Activated naive CD4-positive, alpha-beta T cell treated with anti-CD3 and anti-CD28 coated beads for 36 hours (primary cell): Measurements from ENCODE around the gene PPP1R1C. TPM values are rescaled to one million over a fixed set of nuclear protein-coding genes. Genes with fewer than 3 reads are reported as not detected.

Source experiments
- CTCF ChIA-PET: fragments of 350-600 bp; sonication (Branson Sonifier 250); formaldehyde crosslinking; loops from one replicate; lab custom pipeline; 2021; ENCODE audit warnings: antibody characterized with exemption; lab: Charles Lee
- DNase-seq: peaks from one replicate; pipeline ENCODE4 v3.0.0-alpha.2; 2020
- H3K27ac Mint-ChIP-seq: one replicate; pipeline ENCODE4 v1.8.0; 2021; ENCODE audit warnings: mild to moderate bottlenecking, mixed read lengths
- H3K27me3 Mint-ChIP-seq: one replicate; pipeline ENCODE4 v1.8.0; 2021; ENCODE audit warnings: low read depth, mixed read lengths
- H3K36me3 Mint-ChIP-seq: one replicate; pipeline ENCODE4 v1.8.0; 2021; ENCODE audit warnings: low read depth, mixed read lengths
- H3K4me1 Mint-ChIP-seq: one replicate; pipeline ENCODE4 v1.8.0; 2021; ENCODE audit warnings: low read depth, mixed read lengths
- H3K4me3 Mint-ChIP-seq: one replicate; pipeline ENCODE4 v1.8.0; 2021; ENCODE audit warnings: mild to moderate bottlenecking, moderate library complexity, mixed read lengths
- H3K9me3 Mint-ChIP-seq: one replicate; pipeline ENCODE4 v1.8.0; 2021; ENCODE audit warnings: mixed read lengths
- intact Hi-C: fragments of 100-400 bp; cut with micrococcal nuclease; formaldehyde crosslinking; loops from one replicate; pipeline ENCODE4 v1.15.1; 2023
- total RNA-seq, 2 experiments: library from RNA; stranded (reverse); gene quantifications; one replicate each; pipeline ENCODE4 v1.2.3, GENCODE V29; 2021

PPP1R1C gene
- total RNA-seq, 2 experiments from 2014 or later, result not detected

DNA sequence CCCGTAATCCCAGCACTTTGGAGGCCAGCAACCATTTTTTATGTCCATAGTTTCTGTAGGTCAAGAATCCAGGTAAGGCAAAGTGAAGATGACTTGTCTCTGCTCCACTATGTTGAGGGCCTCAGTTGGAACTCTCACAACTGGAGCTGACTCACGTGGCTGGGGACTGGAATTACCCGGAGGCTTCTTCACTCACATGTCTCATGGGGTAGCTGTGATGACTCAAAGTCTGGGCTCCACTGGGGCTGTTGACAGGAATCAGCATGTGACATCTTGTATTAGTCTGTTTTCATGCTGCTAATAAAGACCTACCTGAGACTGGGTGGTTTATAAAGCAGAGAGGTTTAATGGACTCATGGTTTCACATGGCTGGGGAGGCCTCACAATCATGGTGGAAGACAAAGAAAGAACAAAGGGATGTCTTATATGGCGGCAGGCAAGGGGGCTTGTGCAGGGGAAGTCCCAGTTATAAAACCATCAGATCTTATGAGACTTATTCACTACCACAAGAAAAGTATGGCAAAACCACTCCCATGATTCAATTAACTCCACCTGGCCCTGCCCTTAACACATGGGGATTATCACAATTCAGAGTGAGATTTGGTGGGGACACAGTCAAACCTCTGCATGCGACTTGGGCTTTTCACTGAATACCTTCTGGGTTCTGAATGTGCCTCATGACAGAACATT, 7.8 kb upstream of the PPP1R1C start:
- CTCF ChIA-PET, result no interaction called here
- Mint-ChIP-seq H3K4me1 (peaks cover 9% of the 10 kb centered on the region), H3K27me3 (no peaks in the 10 kb centered on the region), H3K9me3 (no peaks in the 10 kb centered on the region), H3K36me3 (no peaks in the 10 kb centered on the region), H3K4me3 (no peak overlapping the region), H3K27ac (no peak overlapping the region)
- intact Hi-C loops, result no loop called here
- peak; percentile 54 for DNase-seq

DNA sequence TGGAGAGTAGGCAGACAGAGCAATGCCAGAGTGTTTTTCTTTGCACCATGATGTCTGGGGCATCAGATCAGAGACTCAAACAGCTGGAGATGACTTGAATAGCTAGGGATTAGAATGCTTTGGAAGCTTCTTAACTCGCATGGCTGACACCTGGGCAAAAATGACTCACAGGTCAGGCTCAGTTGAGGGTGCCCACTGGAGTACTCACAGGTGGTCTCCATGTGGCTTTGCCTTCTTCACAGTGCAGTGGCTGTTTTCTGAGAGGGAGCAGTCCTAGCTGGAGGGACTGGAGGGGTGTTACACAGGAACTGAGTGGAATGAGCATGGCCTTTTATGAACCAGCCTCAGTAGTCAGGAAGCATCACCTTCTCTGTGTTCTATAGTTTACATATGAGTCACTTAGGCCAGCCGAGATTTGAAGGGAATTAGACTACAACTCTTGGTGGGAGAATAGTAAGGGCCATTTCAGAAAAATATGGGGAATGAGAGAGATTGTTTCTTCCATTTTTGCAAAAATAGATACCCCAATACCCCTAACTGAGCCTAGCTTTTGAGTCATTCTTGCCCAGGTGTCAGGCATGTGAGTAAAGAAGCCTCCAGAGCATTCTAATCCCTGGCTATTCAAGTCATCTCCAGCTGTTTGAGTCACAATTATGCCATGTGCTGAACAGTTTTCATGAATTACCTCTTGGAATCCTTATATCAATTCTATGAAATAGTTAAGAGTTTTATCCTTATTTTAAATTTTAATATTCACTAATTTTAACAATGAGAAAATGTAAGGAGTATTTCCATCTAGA, 7.1 kb upstream of the PPP1R1C start:
- CTCF ChIA-PET, result no interaction called here
- peaks cover 9% of the 10 kb centered on the region for H3K4me1 Mint-ChIP-seq
- intact Hi-C loops, result no loop called here
- H3K27me3 Mint-ChIP-seq, result no peaks in the 10 kb centered on the region
- no peak overlapping the region for H3K4me3 Mint-ChIP-seq
- no peaks in the 10 kb centered on the region for H3K36me3 Mint-ChIP-seq
- H3K9me3 Mint-ChIP-seq, result no peaks in the 10 kb centered on the region
- no peak overlapping the region for H3K27ac Mint-ChIP-seq
- DNase-seq, result no peak

DNA sequence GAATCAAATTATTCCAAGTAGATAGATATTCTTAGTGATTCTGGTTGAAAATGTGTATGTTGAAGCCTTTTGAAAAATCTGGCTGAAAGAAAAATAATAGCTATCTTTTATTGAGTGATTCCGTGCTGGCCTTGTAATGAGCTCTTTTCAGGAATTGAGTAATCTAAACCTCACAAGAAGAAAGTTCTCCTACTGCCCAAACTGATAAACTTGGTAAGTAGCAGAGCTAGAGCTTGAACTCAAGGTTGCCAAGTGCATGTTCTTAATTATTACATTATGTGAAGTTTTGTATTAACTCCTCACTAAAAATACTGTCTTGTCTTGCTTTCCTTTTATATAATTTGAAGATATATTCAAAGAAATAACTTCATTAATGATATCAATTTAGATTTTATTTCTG, 1.6 kb upstream of the PPP1R1C start:
- DNase-seq, result no peak
- Mint-ChIP-seq H3K4me1 (no peaks in the 10 kb centered on the region), H3K36me3 (no peaks in the 10 kb centered on the region), H3K9me3 (no peaks in the 10 kb centered on the region), H3K4me3 (no peak overlapping the region), H3K27ac (no peak overlapping the region), H3K27me3 (no peaks in the 10 kb centered on the region)
- CTCF ChIA-PET, result no interaction called here
- intact Hi-C loops, result no loop called here

DNA sequence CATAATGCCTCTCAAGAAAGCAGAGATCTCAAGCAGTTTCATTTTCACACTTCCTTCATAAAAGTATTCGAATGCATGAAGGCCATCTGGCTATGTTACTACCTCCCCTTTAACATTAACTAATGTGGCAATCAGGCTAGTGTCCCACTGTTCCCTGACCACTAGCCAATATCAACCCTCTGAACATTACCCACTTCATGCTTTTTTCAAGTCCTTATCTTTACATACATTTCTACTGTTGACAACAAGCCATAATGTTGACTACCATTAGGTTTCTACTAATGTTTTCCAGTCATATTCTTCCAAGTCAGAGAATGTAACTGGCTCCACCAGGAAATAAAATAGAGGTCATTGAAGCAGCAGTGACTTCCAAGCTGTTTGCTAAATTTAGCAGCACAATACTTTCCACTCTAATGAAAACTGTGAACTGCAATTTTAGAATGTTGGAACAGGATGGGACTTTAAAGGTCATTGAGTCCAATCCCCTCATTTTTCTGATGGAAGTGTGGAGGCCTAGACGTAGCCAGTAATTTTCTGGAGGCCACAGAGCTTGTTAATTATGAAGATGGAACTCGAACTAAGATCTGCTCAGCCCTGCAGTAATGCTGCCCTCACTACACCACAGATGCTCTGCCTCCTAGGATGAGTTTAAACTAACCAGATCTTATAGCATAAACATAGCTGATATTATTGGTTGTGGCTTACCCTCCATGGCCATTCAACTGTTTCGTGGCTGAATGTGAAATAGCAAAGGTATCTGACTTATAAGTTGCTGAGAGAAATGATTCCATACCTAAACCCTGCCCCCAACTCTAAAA, 630 bp upstream of the PPP1R1C start:
- CTCF ChIA-PET, result no interaction called here
- intact Hi-C loops, result no loop called here
- H3K9me3 Mint-ChIP-seq, result no peaks in the 10 kb centered on the region
- no peaks in the 10 kb centered on the region for H3K4me1 Mint-ChIP-seq
- no peaks in the 10 kb centered on the region for H3K36me3 Mint-ChIP-seq
- no peaks in the 10 kb centered on the region for H3K27me3 Mint-ChIP-seq
- no peak for DNase-seq
- no peak overlapping the region for H3K27ac Mint-ChIP-seq
- no peak overlapping the region for H3K4me3 Mint-ChIP-seq

DNA sequence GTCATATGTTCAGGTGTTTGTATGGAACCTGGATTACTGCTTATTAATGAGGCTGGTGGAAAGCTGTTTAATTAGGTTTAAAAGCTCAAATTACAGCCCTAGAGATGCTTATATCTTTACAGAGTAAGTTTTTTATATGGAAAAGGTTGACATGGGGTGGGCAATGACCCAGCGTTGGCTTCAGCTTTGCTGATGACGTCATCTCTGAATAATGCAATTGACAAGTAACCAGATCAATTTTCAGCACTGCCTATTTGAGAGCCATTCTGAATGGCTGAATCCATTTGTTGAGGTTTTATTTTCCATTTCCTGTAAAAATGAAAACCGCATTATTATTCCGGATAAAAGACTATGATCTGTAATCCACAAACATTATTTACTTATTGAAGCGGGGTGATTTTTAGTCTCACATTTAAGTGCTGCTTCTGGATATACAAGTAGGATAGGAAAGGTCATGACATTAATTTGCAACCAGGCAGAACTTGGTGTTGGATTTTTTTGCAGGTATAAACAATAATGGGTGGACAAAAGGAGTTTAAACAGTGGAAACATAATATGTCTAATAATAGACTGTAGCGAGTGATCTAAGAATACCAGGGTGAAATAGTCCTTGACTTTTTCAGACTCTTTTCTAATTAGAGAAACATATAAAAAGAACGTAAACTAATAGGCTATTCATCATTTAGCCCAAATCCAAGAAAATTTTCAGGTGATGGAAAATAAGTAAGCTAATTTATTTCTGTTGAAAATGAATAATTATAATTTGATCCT, 2.7 kb downstream of the PPP1R1C start:
- no peak for DNase-seq
- CTCF ChIA-PET, result interaction anchor here (0.7 kb wide), 1 partner anchor 1949 kb away, joined by 4 read pairs; no protein-coding TSS in a partner anchor
- H3K4me1 Mint-ChIP-seq, result no peaks in the 10 kb centered on the region
- H3K27me3 Mint-ChIP-seq, result no peaks in the 10 kb centered on the region
- H3K36me3 Mint-ChIP-seq, result no peaks in the 10 kb centered on the region
- H3K27ac Mint-ChIP-seq, result no peak overlapping the region
- no peaks in the 10 kb centered on the region for H3K9me3 Mint-ChIP-seq
- H3K4me3 Mint-ChIP-seq, result no peak overlapping the region
- intact Hi-C loops, result no loop called here

- intact Hi-C loops, result no loop called here
- Mint-ChIP-seq H3K4me3 (no peak overlapping the region), H3K4me1 (no peaks in the 10 kb centered on the region), H3K27me3 (no peaks in the 10 kb centered on the region), H3K36me3 (no peaks in the 10 kb centered on the region), H3K9me3 (no peaks in the 10 kb centered on the region), H3K27ac (no peak overlapping the region)
- CTCF ChIA-PET, result no interaction called here
- DNase-seq, result no peak
Observed at GRCh38 chr2:181989099-181989498, 3.4 kb downstream of the PPP1R1C start.

DNA sequence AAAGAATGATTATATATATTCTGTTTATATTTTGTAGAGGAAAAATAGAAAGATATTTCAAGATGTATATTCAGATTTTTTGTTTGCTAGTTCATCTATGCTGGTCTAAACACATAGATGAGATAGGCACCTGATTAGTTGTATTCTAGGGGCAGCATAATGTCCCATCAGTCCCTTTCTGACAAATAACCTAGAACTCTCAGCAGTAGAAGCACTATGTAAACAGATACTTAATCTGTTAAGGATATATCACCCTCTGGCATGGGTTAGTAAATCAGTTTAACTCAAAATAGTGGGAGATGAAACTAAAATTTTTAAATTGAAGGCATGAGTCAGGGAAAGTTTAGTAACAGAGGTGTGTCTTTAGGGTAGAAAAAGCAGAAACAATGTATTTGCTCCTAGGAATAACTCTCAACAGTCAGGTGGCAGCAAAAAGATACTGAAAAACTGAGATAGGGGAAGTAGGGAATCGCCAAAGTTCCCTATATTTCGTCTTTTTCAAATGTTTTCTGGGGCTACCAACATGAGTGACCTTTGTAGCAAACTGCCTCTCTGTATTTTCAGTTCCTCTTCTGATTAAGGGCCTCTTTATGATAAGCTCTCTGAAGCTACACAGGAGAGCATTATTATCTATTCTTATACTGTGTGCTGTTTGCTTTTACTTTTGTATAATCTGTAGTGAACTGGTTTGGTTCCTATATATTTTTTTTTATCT, 5.7 kb downstream of the PPP1R1C start:
- intact Hi-C loops, result no loop called here
- H3K27ac Mint-ChIP-seq, result no peak overlapping the region
- no peaks in the 10 kb centered on the region for H3K27me3 Mint-ChIP-seq
- no peaks in the 10 kb centered on the region for H3K9me3 Mint-ChIP-seq
- CTCF ChIA-PET, result interaction anchor here (1.0 kb wide), 1 partner anchor 8 kb away, joined by 5 read pairs; no protein-coding TSS in a partner anchor
- DNase-seq, result no peak
- no peaks in the 10 kb centered on the region for H3K4me1 Mint-ChIP-seq
- H3K4me3 Mint-ChIP-seq, result no peak overlapping the region
- no peaks in the 10 kb centered on the region for H3K36me3 Mint-ChIP-seq

DNA sequence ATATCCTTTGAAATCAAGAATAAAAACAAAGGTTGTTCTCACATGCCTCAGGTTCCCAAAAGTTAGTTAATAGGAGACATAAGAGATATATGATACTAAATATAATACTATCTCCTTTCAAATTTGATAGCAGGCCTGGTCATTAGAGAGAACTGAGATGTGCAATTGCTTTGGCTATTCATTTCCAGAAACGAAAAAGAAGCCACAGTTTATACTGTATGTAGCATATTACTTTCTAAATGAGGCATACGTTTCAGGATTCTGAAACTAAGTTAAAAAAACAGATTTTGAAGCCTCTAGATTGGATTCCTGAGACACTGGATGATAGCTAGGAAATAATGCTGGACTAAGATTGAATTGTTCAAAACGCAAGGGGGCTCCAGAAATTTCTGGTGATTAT, 7.1 kb downstream of the PPP1R1C start:
- H3K27ac Mint-ChIP-seq, result no peak overlapping the region
- H3K9me3 Mint-ChIP-seq, result no peaks in the 10 kb centered on the region
- CTCF ChIA-PET, result no interaction called here
- peaks cover 2% of the 10 kb centered on the region for H3K27me3 Mint-ChIP-seq
- no peaks in the 10 kb centered on the region for H3K4me1 Mint-ChIP-seq
- intact Hi-C loops, result no loop called here
- H3K36me3 Mint-ChIP-seq, result no peaks in the 10 kb centered on the region
- no peak for DNase-seq
- no peak overlapping the region for H3K4me3 Mint-ChIP-seq

GRCh38 chr2:181995289-181995688, 9.6 kb downstream of the PPP1R1C start:
- Mint-ChIP-seq H3K4me3 (no peak overlapping the region), H3K9me3 (no peaks in the 10 kb centered on the region), H3K4me1 (no peaks in the 10 kb centered on the region), H3K27ac (no peak overlapping the region), H3K27me3 (peaks cover 2% of the 10 kb centered on the region), H3K36me3 (no peaks in the 10 kb centered on the region)
- intact Hi-C loops, result no loop called here
- DNase-seq, result no peak
- CTCF ChIA-PET, result no interaction called here

- CTCF ChIA-PET, result no interaction called here
- Mint-ChIP-seq H3K9me3 (no peaks in the 10 kb centered on the region), H3K4me1 (no peaks in the 10 kb centered on the region), H3K27ac (no peak overlapping the region), H3K36me3 (no peaks in the 10 kb centered on the region), H3K4me3 (no peak overlapping the region), H3K27me3 (peaks cover 2% of the 10 kb centered on the region)
- no peak for DNase-seq
- intact Hi-C loops, result no loop called here
Observed at GRCh38 chr2:181998041-181998835, 12.6 kb downstream of the PPP1R1C start.
